SK-N-SH (cell line): ENCODE results near the gene NCKAP5. TPM values are rescaled to one million over a fixed set of nuclear protein-coding genes. Genes with fewer than 3 reads are reported as not detected.

Source experiments
- CTCF ChIA-PET: fragments of 300-600, 350-600 bp; formaldehyde crosslinking; extraction: SDS; loops from one replicate; lab custom pipeline; 2021; lab: Yijun Ruan, JAX
- POLR2A ChIA-PET: fragments of 350-600 bp; sonication (Branson Sonifier 250); formaldehyde crosslinking; extraction: SDS; loops from one replicate; lab custom pipeline; 2020; ENCODE audit warnings: antibody characterized with exemption, inconsistent platforms; lab: Yijun Ruan, JAX
- DNase-seq: peaks from one replicate; pipeline ENCODE4 v3.0.0; 2012
- H2AFZ ChIP-seq: fragments of 200-600 bp; sonication (generic); 2 replicates; pipeline ENCODE4 v1.8.1; 2016; ENCODE audit warnings: antibody characterized with exemption, mild to moderate bottlenecking, low read depth
- H3F3A ChIP-seq: fragments of 200-600 bp; sonication (generic); replicated peaks from 2 replicates; pipeline ENCODE3; 2016; ENCODE audit warnings: antibody characterized with exemption, mild to moderate bottlenecking; ENCODE audit not compliant: insufficient read depth
- H3K27ac ChIP-seq, 2 experiments: fragments of 200-500 bp in 1 of 2; fragments of 200-600 bp in 1 of 2; sonication (Bioruptor generic) in 1 of 2; sonication (generic), shearing (Covaris generic) in 1 of 2; 2 replicates each; pipeline versions ENCODE4 v1.5.1 to v1.6.1; 2014 to 2016; ENCODE audit warnings: low read depth in 2 of 2, inconsistent platforms in 1 of 2, low read length in 1 of 2, mild to moderate bottlenecking in 1 of 2, mixed read lengths in 1 of 2
- H3K27me3 ChIP-seq: fragments of 200-600 bp; sonication (generic), shearing (Covaris generic); 2 replicates; pipeline ENCODE4 v1.6.1; 2016; ENCODE audit warnings: mixed run types; ENCODE audit not compliant: insufficient read depth
- H3K36me3 ChIP-seq, 2 experiments: fragments of 200-500 bp in 1 of 2; fragments of 200-600 bp in 1 of 2; sonication (Bioruptor generic) in 1 of 2; sonication (generic) in 1 of 2; replicated peaks in 1 of 2; 2 replicates each; pipeline versions ENCODE3 to v1.5.1; 2014 to 2016; ENCODE audit warnings: low read length in 1 of 2, mild to moderate bottlenecking in 1 of 2; ENCODE audit not compliant: insufficient read depth in 2 of 2, control insufficient read depth in 1 of 2
- H3K4me1 ChIP-seq, 2 experiments: fragments of 200-500 bp in 1 of 2; fragments of 200-600 bp in 1 of 2; sonication (Bioruptor generic) in 1 of 2; sonication (generic), shearing (Covaris generic) in 1 of 2; 2 replicates each; pipeline versions ENCODE4 v1.5.1 to v1.6.1; 2014 to 2016; ENCODE audit warnings: low read depth in 1 of 2, low read length in 1 of 2, mixed run types in 1 of 2; ENCODE audit not compliant: insufficient read depth in 2 of 2, control insufficient read depth in 1 of 2
- H3K4me2 ChIP-seq: fragments of 200-600 bp; sonication (generic), shearing (Covaris generic); 2 replicates; pipeline ENCODE4 v1.6.1; 2017; ENCODE audit warnings: mixed run types
- H3K4me3 ChIP-seq, 2 experiments: fragments of 200-500 bp in 1 of 2; fragments of 200-600 bp in 1 of 2; sonication (Bioruptor generic) in 1 of 2; sonication (generic), shearing (Covaris generic) in 1 of 2; 2 replicates each; pipeline versions ENCODE4 v1.5.1 to v1.8.1; 2014 to 2016; ENCODE audit warnings: low read depth in 2 of 2, inconsistent platforms in 1 of 2, low read length in 1 of 2, mild to moderate bottlenecking in 1 of 2, mixed read lengths in 1 of 2, moderate library complexity in 1 of 2
- H3K79me2 ChIP-seq: fragments of 200-600 bp; sonication (generic); 2 replicates; pipeline ENCODE4 v1.8.1; 2017; ENCODE audit warnings: mild to moderate bottlenecking; ENCODE audit not compliant: insufficient read depth
- H3K9ac ChIP-seq: fragments of 200-600 bp; sonication (generic); 2 replicates; pipeline ENCODE4 v1.6.1; 2017; ENCODE audit warnings: mixed run types
- H3K9me2 ChIP-seq: fragments of 200-600 bp; sonication (generic); 2 replicates; pipeline ENCODE4 v1.6.1; 2017; ENCODE audit warnings: mixed run types
- H3K9me3 ChIP-seq: fragments of 200-600 bp; sonication (generic); 2 replicates; pipeline ENCODE4 v1.6.1; 2017; ENCODE audit warnings: mixed run types, mild to moderate bottlenecking, moderate library complexity
- H4K20me1 ChIP-seq: fragments of 200-600 bp; sonication (generic); 2 replicates; pipeline ENCODE4 v1.6.1; 2017; ENCODE audit warnings: mild to moderate bottlenecking, mixed run types; ENCODE audit not compliant: insufficient read depth
- CHD2 ChIP-seq: fragments of 150-350 bp; IDR thresholded peaks from 2 replicates; pipeline ENCODE4 v1.6.1; 2018; ENCODE audit warnings: low read length; ENCODE audit not compliant: partially characterized antibody
- EP300 ChIP-seq, 2 experiments: IDR thresholded peaks; 2 replicates each; pipeline versions ENCODE4 v1.4.0 to v1.6.1; 2012; ENCODE audit warnings: borderline replicate concordance in 1 of 2, low read depth in 1 of 2, low read length in 1 of 2
- EZH2phosphoT487 ChIP-seq: fragments of 200-600 bp; sonication (generic); IDR thresholded peaks from 2 replicates; pipeline ENCODE4 v1.6.1; 2017; ENCODE audit warnings: low read depth, mixed run types, mild to moderate bottlenecking, antibody characterized with exemption, moderate library complexity, borderline replicate concordance
- FOXM1 ChIP-seq: IDR thresholded peaks from 2 replicates; pipeline ENCODE4 v1.4.0; 2012; ENCODE audit warnings: low read depth, mild to moderate bottlenecking
- GABPA ChIP-seq: IDR thresholded peaks from 2 replicates; pipeline ENCODE4 v1.4.0; 2012; ENCODE audit warnings: low read depth, mild to moderate bottlenecking
- GATA2 ChIP-seq: sonication (generic); formaldehyde crosslinking; IDR thresholded peaks from 2 replicates; pipeline ENCODE4 v1.5.0; 2020; ENCODE audit warnings: mild to moderate bottlenecking, missing genetic modification reagents
- JUND ChIP-seq: IDR thresholded peaks from 2 replicates; pipeline ENCODE4 v1.4.0; 2012
- MAX ChIP-seq: IDR thresholded peaks from 2 replicates; pipeline ENCODE4 v1.4.0; 2012; ENCODE audit warnings: low read depth
- MEF2A ChIP-seq: IDR thresholded peaks from 2 replicates; pipeline ENCODE4 v1.4.0; 2012; ENCODE audit warnings: low read depth, borderline replicate concordance
- MXI1 ChIP-seq: IDR thresholded peaks from 2 replicates; pipeline ENCODE4 v1.6.1; 2012; ENCODE audit warnings: mild to moderate bottlenecking, low read depth, low read length, improper control_type of control experiment
- PBX3 ChIP-seq: IDR thresholded peaks from 2 replicates; pipeline ENCODE4; 2012
- POLR2AphosphoS5 ChIP-seq: IDR thresholded peaks from 2 replicates; pipeline ENCODE4 v1.6.1; 2012; ENCODE audit warnings: low read depth, low read length
- RCOR1 ChIP-seq: fragments of 150-350 bp; IDR thresholded peaks from 2 replicates; pipeline ENCODE4 v1.6.1; 2017; ENCODE audit warnings: antibody characterized with exemption, low read length
- RFX5 ChIP-seq: IDR thresholded peaks from 2 replicates; pipeline ENCODE4 v1.6.1; 2012; ENCODE audit warnings: mild to moderate bottlenecking, improper control_type of control experiment, low read length
- SIN3A ChIP-seq: IDR thresholded peaks from 2 replicates; pipeline ENCODE4 v1.6.1; 2012; ENCODE audit warnings: low read depth, mild to moderate bottlenecking, low read length, moderate library complexity, borderline replicate concordance
- TAF1 ChIP-seq: IDR thresholded peaks from 2 replicates; pipeline ENCODE4 v1.6.1; 2012; ENCODE audit warnings: low read depth, mild to moderate bottlenecking, low read length, moderate library complexity, borderline replicate concordance
- YY1 ChIP-seq: IDR thresholded peaks from 2 replicates; pipeline ENCODE4 v1.4.0; 2012; ENCODE audit warnings: low read depth, mild to moderate bottlenecking
- ZBTB33 ChIP-seq: IDR thresholded peaks from 2 replicates; pipeline ENCODE4 v1.4.0; 2012; ENCODE audit warnings: low read depth, borderline replicate concordance
- WGBS: methylation state at CpG from one replicate; pipeline ENCODE4 v1.1.6; 2017; ENCODE audit warnings: low lambda C conversion rate; 5-methylcytosine and 5-hydroxymethylcytosine counted together
- polyA plus RNA-seq, 3 experiments: library from polyadenylated mRNA; depleted of rRNA; stranded (reverse); fragments of >200 nt; gene quantifications; 2 replicates each; pipeline ENCODE4 v1.2.3, GENCODE V29; 2012

The NCKAP5 gene
- polyA plus RNA-seq, 1 of the 3 experiments (the other 2 are of a cell fraction), result 0.02 TPM

DNA sequence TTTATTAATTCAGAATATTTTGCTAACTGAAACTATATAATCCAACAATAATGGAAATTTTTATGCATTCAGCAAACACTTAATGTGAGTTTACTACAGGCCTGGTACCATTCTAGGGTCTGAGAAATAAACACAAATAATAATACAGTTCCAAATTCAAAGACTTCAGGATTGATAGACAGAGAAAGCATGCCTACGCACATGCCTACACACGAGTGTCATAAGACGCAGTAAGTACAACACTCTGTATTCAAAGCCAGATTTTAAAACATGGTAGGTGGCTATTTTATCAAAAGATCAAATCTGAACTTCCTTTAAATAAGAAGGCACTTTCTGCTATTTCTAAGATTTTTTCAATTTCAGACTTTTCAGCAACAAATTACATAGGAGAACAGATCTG, 346.9 kb downstream of the NCKAP5 start:
- CTCF ChIA-PET, result no interaction called here
- no peaks in the 10 kb centered on the region; a peak in 1 of 4 replicates for H3K4me1 ChIP-seq
- H3K36me3 ChIP-seq, result no peaks in the 10 kb centered on the region
- no peak for DNase-seq
- TF ChIP-seq JUND (no peak), YY1 (no peak), MXI1 (no peak), GABPA (no peak), EZH2phosphoT487 (no peak), PBX3 (no peak), POLR2AphosphoS5 (no peak), RFX5 (no peak), ZBTB33 (no peak), GATA2 (no peak), TAF1 (no peak), SIN3A (no peak), EP300 (IDR thresholded peaks at IDR 0.05; ENCODE audit: borderline replicate concordance in 1 of 2, low read depth in 1 of 2, low read length in 1 of 2) (no peak), CHD2 (no peak), MEF2A (no peak), FOXM1 (no peak), RCOR1 (no peak), MAX (no peak)
- H3K79me2 ChIP-seq, result no peaks in the 10 kb centered on the region
- no peaks in the 10 kb centered on the region for H4K20me1 ChIP-seq
- POLR2A ChIA-PET, result no interaction called here
- H2AFZ ChIP-seq, result no peak overlapping the region
- H3K4me2 ChIP-seq, result no peak overlapping the region
- H3K27ac ChIP-seq, result no peak overlapping the region
- H3K4me3 ChIP-seq, result no peak overlapping the region
- no peaks in the 10 kb centered on the region for H3K9me3 ChIP-seq
- no peak overlapping the region for H3K9ac ChIP-seq
- no peaks in the 10 kb centered on the region for H3K27me3 ChIP-seq
- no peaks in the 10 kb centered on the region for H3F3A ChIP-seq
- 93% methylated on average over 3 of the region's 3 CpGs for WGBS
- H3K9me2 ChIP-seq, result no peaks in the 10 kb centered on the region
